ENCODE data around the gene DGKI.

GRCh38 chr7:137795211-137795610 is 51.6 kb downstream of the DGKI start:
- TF ChIP-seq PREB (CRISPR knock-in tag; IDR thresholded peaks at IDR 0.05; ENCODE audit: borderline replicate concordance) (no peak), MAX (CRISPR knock-in tag; IDR thresholded peaks at IDR 0.05) (no peak), CTCF (IDR thresholded peaks at IDR 0.05) (no peak), ATF3 (CRISPR knock-in tag; conservative IDR thresholded peaks at IDR 0.05) (no peak)
